NCI-H1694 treated with DMSO at 0.1 percent for 48 hours (cell line): Measurements from ENCODE around the gene B9D2.
"Not testable (repeated sequence)": the region's sequence is repeated elsewhere in the genome, so short reads cannot be mapped to it uniquely, and the experiment has no call there.

Experiments used
- DNase-seq: peaks from one replicate; lab custom pipeline; 2025; lab: John Stamatoyannopoulos, UW

B9D2 gene

GRCh38 chr19:41363753-41364523 is at the start of gene B9D2:
TSS of gene B9D2 (minus strand) at chr19:41364149. CDS start at chr19:41363519, 630 bp downstream.
- peak; percentile 98 for DNase-seq

- DNase-seq, result no peak
Measured at GRCh38 chr19:41412953-41413352, 49.0 kb upstream of the B9D2 start.

DNA sequence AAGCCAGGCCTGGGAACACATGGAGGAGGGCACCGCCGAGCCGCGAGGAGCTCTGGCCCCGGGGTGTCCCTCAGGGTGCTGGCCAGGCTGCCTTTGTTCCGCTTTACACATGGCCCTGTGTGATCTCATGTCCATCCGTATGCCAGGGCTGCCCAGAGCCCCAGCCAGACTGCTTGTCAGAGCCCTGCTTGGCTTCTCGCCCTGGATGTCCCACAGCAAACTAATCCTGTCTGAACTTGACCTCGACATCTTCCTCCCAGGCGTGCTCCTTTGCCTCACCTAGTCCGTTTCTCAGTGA is 48.0 kb upstream of the B9D2 start:
- DNase-seq, result no peak

GRCh38 chr19:41411100-41411967 is 47.4 kb upstream of the B9D2 start:
- DNase-seq, result no peak

DNA sequence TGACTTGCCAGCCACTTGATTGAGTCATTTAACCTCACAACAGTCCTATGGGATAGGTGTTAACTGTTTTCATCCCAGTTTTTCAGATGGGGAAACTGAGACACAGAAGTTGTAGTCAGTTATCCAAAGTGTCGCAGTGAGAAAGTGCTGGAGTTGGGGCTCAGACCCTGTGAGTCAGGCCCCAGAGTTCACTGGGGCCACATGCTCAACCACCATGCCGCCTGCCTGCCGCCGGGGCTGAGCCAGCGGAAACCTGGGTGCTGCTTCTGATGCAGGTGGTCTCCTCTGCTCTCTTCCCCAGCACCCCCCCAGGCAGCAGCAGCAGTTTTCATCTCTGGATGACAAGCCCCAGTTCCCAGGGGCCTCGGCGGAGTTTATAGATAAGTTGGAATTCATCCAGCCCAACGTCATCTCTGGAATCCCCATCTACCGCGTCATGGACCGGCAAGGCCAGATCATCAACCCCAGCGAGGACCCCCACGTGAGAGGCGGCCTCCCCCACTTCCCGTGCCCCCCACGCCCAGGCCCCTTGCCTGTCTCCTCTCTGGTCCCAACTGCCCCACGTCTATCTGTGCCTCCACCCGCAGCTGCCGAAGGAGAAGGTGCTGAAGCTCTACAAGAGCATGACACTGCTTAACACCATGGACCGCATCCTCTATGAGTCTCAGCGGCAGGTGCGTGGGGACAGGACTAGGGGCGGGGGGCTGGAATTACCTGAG is 46.5 kb upstream of the B9D2 start:
- DNase-seq, result no peak

GRCh38 chr19:41409288-41409687 is 45.3 kb upstream of the B9D2 start:
- no peak for DNase-seq

DNA sequence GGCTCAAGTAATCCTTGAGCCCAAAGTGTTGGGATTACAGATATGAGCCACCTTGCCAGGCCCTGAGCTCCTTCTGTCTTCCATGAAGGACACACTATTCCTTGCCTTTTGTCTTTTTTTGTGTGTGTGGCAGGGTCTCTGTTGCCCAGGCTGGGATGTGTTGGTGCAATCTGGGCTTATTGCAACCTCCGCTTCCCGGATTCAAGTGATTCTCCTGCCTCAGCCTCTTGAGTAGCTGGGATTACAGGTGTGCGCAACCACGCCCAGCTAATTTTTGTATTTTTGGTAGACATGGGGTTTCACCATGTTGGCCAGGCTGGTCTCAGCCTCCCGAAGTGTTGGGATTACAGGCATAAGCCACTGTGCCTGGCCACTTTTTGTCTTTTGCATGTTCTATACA is 44.9 kb upstream of the B9D2 start:
- DNase-seq, result not testable (repeated sequence)

DNA sequence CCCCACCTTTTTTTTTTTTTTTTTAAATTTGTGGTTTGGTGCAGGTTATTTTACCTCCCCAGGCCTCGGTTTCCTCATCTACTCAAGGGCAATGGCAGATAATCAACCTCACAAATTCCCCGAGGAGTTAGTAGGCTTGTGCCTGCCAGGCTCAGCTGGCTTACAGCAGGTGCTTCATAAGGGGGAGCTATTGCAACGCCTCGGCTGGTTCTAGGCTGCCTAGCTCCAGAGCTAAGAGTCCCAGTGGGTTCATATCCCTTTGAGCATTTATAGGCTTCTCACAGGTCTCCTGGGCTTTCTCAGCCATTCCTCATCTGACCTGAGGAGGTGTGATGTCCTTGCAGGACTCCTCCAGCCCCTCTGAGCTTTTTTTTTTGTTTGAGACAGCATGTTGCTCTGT is 44.3 kb upstream of the B9D2 start:
- DNase-seq, result no peak

- no peak for DNase-seq
Measured at GRCh38 chr19:41407271-41407670, 43.3 kb upstream of the B9D2 start.

GRCh38 chr19:41405776-41406175 is 41.8 kb upstream of the B9D2 start:
- DNase-seq, result no peak

- DNase-seq, result no peak
Measured at GRCh38 chr19:41403181-41403970, 39.4 kb upstream of the B9D2 start.

DNA sequence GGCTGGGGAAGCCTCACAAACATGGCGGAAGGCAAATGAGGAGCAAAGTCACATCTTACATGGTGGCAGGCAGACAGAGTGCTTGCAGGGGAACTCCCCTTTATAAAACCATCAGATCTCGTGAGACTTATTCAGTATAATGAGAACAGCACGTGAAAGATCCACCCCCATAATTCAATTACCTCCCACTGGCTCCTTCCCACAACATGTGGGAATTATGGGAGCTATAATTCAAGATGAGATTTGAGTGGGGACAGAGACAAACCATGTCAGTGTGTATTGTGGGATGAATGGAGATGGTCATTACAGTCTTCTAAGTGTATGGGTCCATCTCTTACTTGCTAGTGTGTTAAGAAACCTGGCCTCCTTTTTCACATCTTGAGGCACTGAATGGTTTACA is 38.1 kb upstream of the B9D2 start:
- DNase-seq, result no peak

- DNase-seq, result no peak
Measured at GRCh38 chr19:41401483-41401882, 37.5 kb upstream of the B9D2 start.

DNA sequence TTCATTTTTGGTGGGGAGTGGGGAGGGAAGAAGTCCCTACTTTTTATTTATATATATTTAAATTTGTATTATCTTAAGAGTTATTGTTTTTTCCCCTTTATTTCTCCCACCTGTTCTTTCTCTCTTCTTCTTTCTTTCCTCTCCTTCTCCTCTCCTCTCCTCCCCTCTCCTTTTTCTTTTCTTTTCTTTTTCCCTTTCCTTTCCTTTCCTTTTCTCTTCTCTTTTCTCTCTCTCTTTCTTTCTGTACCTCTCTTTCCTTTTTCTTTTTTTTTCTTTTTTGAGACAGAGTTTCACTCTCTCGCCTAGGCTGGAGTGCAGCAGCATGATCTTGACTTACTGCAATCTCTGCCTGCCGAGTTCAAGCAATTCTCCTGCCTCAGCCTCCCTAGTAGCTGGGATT is 35.6 kb upstream of the B9D2 start:
- DNase-seq, result no peak

GRCh38 chr19:41399091-41399490 is 35.1 kb upstream of the B9D2 start:
- no peak for DNase-seq

- DNase-seq, result no peak
Measured at GRCh38 chr19:41398598-41398997, 34.6 kb upstream of the B9D2 start.

DNA sequence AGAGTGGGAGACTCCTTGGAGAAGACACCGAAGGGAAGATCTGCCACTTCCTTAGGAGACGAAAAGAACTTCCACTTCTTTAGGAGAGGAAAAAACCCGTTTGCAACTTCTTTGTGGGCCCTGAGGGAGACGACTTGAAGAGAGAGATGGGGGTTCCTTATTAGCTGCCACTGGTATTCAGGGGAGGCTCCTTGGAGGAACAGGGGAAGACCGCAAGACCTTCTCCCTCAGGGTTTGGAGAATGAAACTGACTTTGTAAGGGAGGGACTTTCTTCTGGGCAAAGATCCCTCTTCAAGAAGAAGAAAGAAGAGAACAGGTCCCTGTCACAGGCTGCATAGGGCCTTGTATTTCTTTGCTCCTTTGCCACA is 34.1 kb upstream of the B9D2 start:
- DNase-seq, result no peak

- DNase-seq, result peak; percentile 99
Measured at GRCh38 chr19:41397086-41398049, 33.4 kb upstream of the B9D2 start, which contains the start of the genes BCKDHA and EXOSC5. TSS of gene BCKDHA (plus strand) at chr19:41397818. CDS start at chr19:41397828, 10 bp downstream. TSS of gene EXOSC5 (minus strand) at chr19:41397359. CDS start at chr19:41397328, 31 bp downstream.

DNA sequence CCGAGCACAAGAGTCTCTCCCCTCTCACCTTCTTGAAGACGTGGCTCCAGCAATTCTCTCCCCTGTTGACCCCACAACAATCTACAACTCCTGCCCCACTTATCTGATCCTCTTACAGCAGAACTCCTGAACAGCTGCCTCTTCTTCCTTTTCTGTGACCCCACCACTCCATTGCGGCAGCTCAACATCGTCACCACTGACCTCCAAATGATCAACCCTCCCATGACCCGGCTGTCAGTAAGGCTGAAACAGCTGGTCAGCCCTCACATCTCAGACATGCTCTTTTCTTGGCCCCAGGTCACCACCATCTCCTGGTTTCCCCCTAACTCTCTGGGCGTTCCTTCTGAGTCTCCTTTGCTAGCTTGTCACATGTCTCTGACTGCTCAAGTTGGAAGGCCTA is 31.4 kb upstream of the B9D2 start:
- no peak for DNase-seq

GRCh38 chr19:41392775-41393174 is 28.8 kb upstream of the B9D2 start:
- DNase-seq, result no peak

DNA sequence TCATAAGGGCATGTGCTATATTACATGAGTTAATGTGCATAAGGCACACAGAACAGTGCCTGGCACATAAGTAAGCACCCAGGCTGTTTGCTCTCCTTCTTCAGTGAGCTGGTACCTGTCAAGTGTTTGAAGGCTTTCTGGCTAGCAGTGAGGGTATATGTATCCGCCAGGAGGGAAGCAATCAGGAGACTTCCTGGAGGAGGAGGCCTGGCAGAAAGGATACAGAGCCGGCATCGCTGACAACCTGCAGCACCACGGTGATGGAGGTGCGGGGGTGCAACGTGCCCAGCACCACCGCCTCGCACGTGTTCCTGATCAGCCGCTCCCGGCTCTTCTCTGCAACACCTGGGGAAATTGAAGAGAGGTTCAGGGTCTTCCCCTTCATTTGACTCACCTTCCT is 27.7 kb upstream of the B9D2 start:
- no peak for DNase-seq
